GM12878 (cell line): ENCODE measurements around the gene CR1L.

ENCODE experiments used
- SMC3 ChIP-seq: IDR thresholded peaks from 2 replicates; pipeline ENCODE4 v1.6.1; 2011; ENCODE audit warnings: low read length, improper control_type of control experiment, borderline replicate concordance
- SP1 ChIP-seq: IDR thresholded peaks from one replicate; pipeline ENCODE4 v1.6.1; 2011; ENCODE audit warnings: low read depth, low read length
- TF ChIP-seq, protein P1 (sequence below): IDR thresholded peaks from 2 replicates; pipeline ENCODE4 v1.6.1; 2012; ENCODE audit warnings: low read depth, low read length, improper control_type of control experiment

- TF ChIP-seq SMC3 (no peak), SP1 (no peak)
- TF ChIP-seq, protein P1, sequence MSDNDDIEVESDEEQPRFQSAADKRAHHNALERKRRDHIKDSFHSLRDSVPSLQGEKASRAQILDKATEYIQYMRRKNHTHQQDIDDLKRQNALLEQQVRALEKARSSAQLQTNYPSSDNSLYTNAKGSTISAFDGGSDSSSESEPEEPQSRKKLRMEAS = no peak
Measured at GRCh38 chr1:207648334-207649209, 3.6 kb downstream of the CR1L start.
